ENCODE measurements around the gene RFPL2.
"Not testable (repeated sequence)": the region's sequence is repeated elsewhere in the genome, so short reads cannot be mapped to it uniquely, and the experiment has no call there.

Gene RFPL2

GRCh38 chr22:32202161-32202538, 2.7 kb downstream of the RFPL2 start:
- no peaks in the 10 kb centered on the region for H3K9me3 ChIP-seq (ENCODE audit: insufficient read depth, low read length)
- H3K4me3 ChIP-seq (ENCODE audit: insufficient read depth, low read length, poor library complexity, severe bottlenecking) = no peak overlapping the region
- H3K36me3 ChIP-seq (ENCODE audit: low read length) = no peaks in the 10 kb centered on the region
- H4K20me1 ChIP-seq (ENCODE audit: low read depth, low read length) = no peaks in the 10 kb centered on the region
- no peaks in the 10 kb centered on the region for H3K27me3 ChIP-seq (ENCODE audit: low read length)
- no peak overlapping the region for H3K27ac ChIP-seq (ENCODE audit: low read depth, low read length)
- no peak overlapping the region for H3K9ac ChIP-seq (ENCODE audit: low read length)
- no peaks in the 10 kb centered on the region for H3F3A ChIP-seq (ENCODE audit: insufficient read depth)
- no peaks in the 10 kb centered on the region for H3K9me2 ChIP-seq (replicated peaks; ENCODE audit: insufficient read depth, low read length)
- no peak overlapping the region for H2AFZ ChIP-seq (ENCODE audit: low read depth, low read length, severe bottlenecking)
- TF ChIP-seq, protein P1, sequence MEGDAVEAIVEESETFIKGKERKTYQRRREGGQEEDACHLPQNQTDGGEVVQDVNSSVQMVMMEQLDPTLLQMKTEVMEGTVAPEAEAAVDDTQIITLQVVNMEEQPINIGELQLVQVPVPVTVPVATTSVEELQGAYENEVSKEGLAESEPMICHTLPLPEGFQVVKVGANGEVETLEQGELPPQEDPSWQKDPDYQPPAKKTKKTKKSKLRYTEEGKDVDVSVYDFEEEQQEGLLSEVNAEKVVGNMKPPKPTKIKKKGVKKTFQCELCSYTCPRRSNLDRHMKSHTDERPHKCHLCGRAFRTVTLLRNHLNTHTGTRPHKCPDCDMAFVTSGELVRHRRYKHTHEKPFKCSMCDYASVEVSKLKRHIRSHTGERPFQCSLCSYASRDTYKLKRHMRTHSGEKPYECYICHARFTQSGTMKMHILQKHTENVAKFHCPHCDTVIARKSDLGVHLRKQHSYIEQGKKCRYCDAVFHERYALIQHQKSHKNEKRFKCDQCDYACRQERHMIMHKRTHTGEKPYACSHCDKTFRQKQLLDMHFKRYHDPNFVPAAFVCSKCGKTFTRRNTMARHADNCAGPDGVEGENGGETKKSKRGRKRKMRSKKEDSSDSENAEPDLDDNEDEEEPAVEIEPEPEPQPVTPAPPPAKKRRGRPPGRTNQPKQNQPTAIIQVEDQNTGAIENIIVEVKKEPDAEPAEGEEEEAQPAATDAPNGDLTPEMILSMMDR (IDR thresholded peaks at IDR 0.05; ENCODE audit: insufficient read depth, low read length, poor library complexity, severe bottlenecking) = no peak
- no peak overlapping the region for H3K4me2 ChIP-seq (ENCODE audit: low read depth, low read length, poor library complexity, severe bottlenecking)
- no peaks in the 10 kb centered on the region for H3K79me2 ChIP-seq (ENCODE audit: insufficient read depth, low read length)

GRCh38 chr22:32200752-32201151, 4.1 kb downstream of the RFPL2 start:
- H3F3A ChIP-seq (ENCODE audit: insufficient read depth) = no peaks in the 10 kb centered on the region
- H3K9me3 ChIP-seq (ENCODE audit: insufficient read depth, low read length) = no peaks in the 10 kb centered on the region
- H3K79me2 ChIP-seq (ENCODE audit: insufficient read depth, low read length) = no peaks in the 10 kb centered on the region
- H3K27ac ChIP-seq (ENCODE audit: low read depth, low read length) = no peak overlapping the region
- H2AFZ ChIP-seq (ENCODE audit: low read depth, low read length, severe bottlenecking) = no peak overlapping the region
- TF ChIP-seq, protein P1 (IDR thresholded peaks at IDR 0.05; ENCODE audit: insufficient read depth, low read length, poor library complexity, severe bottlenecking) = no peak
- no peak for TF ChIP-seq EZH2phosphoT487 (conservative IDR thresholded peaks at IDR 0.05; ENCODE audit: low read length)
- no peaks in the 10 kb centered on the region for H3K9me2 ChIP-seq (replicated peaks; ENCODE audit: insufficient read depth, low read length)
- H3K36me3 ChIP-seq (ENCODE audit: low read length) = no peaks in the 10 kb centered on the region
- no peak overlapping the region for H3K9ac ChIP-seq (ENCODE audit: low read length)
- no peak overlapping the region for H3K4me3 ChIP-seq (ENCODE audit: insufficient read depth, low read length, poor library complexity, severe bottlenecking)
- H4K20me1 ChIP-seq (ENCODE audit: low read depth, low read length) = no peaks in the 10 kb centered on the region
- no peak overlapping the region for H3K4me2 ChIP-seq (ENCODE audit: low read depth, low read length, poor library complexity, severe bottlenecking)
- no peaks in the 10 kb centered on the region for H3K27me3 ChIP-seq (ENCODE audit: low read length)

DNA sequence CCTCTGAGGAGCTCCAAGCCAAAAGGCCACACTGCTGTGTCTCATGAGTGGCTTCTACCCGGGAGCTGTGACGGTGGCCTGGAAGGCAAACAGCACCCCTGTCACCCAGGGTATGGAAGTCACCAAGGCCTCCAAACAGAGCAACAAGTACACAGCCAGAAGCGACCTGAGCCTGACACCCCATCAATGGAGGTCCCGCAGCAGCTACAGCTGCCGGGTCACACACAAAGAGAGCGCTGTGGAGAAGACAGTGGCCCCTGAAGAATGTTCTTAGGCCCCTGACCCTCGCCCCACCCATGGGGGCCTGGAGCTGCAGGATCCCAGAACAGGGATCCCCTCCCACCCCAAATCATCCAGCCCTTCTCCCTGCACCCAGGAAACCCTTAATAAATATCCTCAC, 4.9 kb downstream of the RFPL2 start:
- no peaks in the 10 kb centered on the region for H4K20me1 ChIP-seq (ENCODE audit: low read depth, low read length)
- H3K27ac ChIP-seq (ENCODE audit: low read depth, low read length) = no peak overlapping the region
- H3K27me3 ChIP-seq (ENCODE audit: low read length) = no peaks in the 10 kb centered on the region
- H3K9ac ChIP-seq (ENCODE audit: low read length) = no peak overlapping the region
- no peaks in the 10 kb centered on the region for H3K36me3 ChIP-seq (ENCODE audit: low read length)
- H3K4me3 ChIP-seq (ENCODE audit: insufficient read depth, low read length, poor library complexity, severe bottlenecking) = no peak overlapping the region
- TF ChIP-seq EZH2phosphoT487 (conservative IDR thresholded peaks at IDR 0.05; ENCODE audit: low read length) = no peak
- TF ChIP-seq, protein P1 (IDR thresholded peaks at IDR 0.05; ENCODE audit: insufficient read depth, low read length, poor library complexity, severe bottlenecking) = no peak
- no peaks in the 10 kb centered on the region for H3K79me2 ChIP-seq (ENCODE audit: insufficient read depth, low read length)
- H3F3A ChIP-seq (ENCODE audit: insufficient read depth) = no peaks in the 10 kb centered on the region
- H2AFZ ChIP-seq (ENCODE audit: low read depth, low read length, severe bottlenecking) = no peak overlapping the region
- no peak overlapping the region for H3K4me2 ChIP-seq (ENCODE audit: low read depth, low read length, poor library complexity, severe bottlenecking)
- no peaks in the 10 kb centered on the region for H3K9me2 ChIP-seq (replicated peaks; ENCODE audit: insufficient read depth, low read length)
- H3K9me3 ChIP-seq (ENCODE audit: insufficient read depth, low read length) = no peaks in the 10 kb centered on the region

GRCh38 chr22:32199341-32199740, 5.5 kb downstream of the RFPL2 start:
- no peak overlapping the region for H2AFZ ChIP-seq (ENCODE audit: low read depth, low read length, severe bottlenecking)
- no peaks in the 10 kb centered on the region for H3K79me2 ChIP-seq (ENCODE audit: insufficient read depth, low read length)
- H4K20me1 ChIP-seq (ENCODE audit: low read depth, low read length) = no peaks in the 10 kb centered on the region
- no peaks in the 10 kb centered on the region for H3K27me3 ChIP-seq (ENCODE audit: low read length)
- H3K4me3 ChIP-seq (ENCODE audit: insufficient read depth, low read length, poor library complexity, severe bottlenecking) = no peak overlapping the region
- H3K9ac ChIP-seq (ENCODE audit: low read length) = no peak overlapping the region
- no peak overlapping the region for H3K27ac ChIP-seq (ENCODE audit: low read depth, low read length)
- no peaks in the 10 kb centered on the region for H3K9me3 ChIP-seq (ENCODE audit: insufficient read depth, low read length)
- TF ChIP-seq, protein P1 (IDR thresholded peaks at IDR 0.05; ENCODE audit: insufficient read depth, low read length, poor library complexity, severe bottlenecking) = no peak
- TF ChIP-seq EZH2phosphoT487 (conservative IDR thresholded peaks at IDR 0.05; ENCODE audit: low read length) = no peak
- no peak overlapping the region for H3K4me2 ChIP-seq (ENCODE audit: low read depth, low read length, poor library complexity, severe bottlenecking)
- H3K9me2 ChIP-seq (replicated peaks; ENCODE audit: insufficient read depth, low read length) = no peaks in the 10 kb centered on the region
- no peaks in the 10 kb centered on the region for H3F3A ChIP-seq (ENCODE audit: insufficient read depth)
- H3K36me3 ChIP-seq (ENCODE audit: low read length) = no peaks in the 10 kb centered on the region

DNA sequence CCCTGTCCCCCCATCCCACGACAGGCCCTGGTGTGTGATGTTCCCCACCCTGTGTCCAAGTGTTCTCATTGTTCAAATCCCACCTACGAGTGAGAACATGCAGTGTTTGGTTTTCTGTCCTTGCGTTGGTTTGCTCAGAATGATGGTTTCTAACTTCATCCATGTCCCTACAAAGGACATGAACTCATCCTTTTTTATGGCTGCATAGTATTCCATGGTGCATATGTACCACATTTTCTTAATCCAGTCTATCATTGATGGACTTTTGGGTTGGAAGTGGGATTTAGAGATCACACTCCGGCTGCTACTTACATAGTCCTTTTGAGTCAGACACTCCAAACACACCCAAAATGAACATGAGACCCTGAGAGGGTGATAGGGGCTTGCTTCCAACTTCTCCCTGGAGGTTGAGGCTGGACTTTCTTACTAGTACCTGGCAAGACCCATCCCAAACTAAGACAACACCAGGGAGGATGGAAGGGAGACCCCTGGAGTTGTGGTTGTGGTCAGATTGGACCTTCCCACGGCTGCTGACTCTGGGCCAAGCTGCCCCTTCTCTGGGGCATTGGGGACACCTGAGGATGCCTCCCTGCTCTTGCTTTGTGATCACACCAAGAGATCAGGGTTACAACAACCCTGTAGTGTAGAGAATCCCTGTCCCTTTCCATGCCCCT, 7.2 kb downstream of the RFPL2 start:
- H4K20me1 ChIP-seq (ENCODE audit: low read depth, low read length); H3K9ac ChIP-seq (ENCODE audit: low read length): not testable (repeated sequence)

More for the DNA sequence above, 7.2 kb downstream of the RFPL2 start:
- H3F3A ChIP-seq (ENCODE audit: insufficient read depth); H3K27ac ChIP-seq (ENCODE audit: low read depth, low read length); H3K9me2 ChIP-seq (replicated peaks; ENCODE audit: insufficient read depth, low read length); H3K79me2 ChIP-seq (ENCODE audit: insufficient read depth, low read length); H3K27me3 ChIP-seq (ENCODE audit: low read length); H2AFZ ChIP-seq (ENCODE audit: low read depth, low read length, severe bottlenecking); H3K4me2 ChIP-seq (ENCODE audit: low read depth, low read length, poor library complexity, severe bottlenecking); H3K4me3 ChIP-seq (ENCODE audit: insufficient read depth, low read length, poor library complexity, severe bottlenecking); H3K36me3 ChIP-seq (ENCODE audit: low read length); H3K9me3 ChIP-seq (ENCODE audit: insufficient read depth, low read length): not testable (repeated sequence)
